ENCODE measurements around the gene VWC2L. TPM values are rescaled to one million over a fixed set of nuclear protein-coding genes. Genes with fewer than 3 reads are reported as not detected.

Gene VWC2L
- total and polyA plus RNA-seq, 2 experiments from 2014 or later: not detected

DNA sequence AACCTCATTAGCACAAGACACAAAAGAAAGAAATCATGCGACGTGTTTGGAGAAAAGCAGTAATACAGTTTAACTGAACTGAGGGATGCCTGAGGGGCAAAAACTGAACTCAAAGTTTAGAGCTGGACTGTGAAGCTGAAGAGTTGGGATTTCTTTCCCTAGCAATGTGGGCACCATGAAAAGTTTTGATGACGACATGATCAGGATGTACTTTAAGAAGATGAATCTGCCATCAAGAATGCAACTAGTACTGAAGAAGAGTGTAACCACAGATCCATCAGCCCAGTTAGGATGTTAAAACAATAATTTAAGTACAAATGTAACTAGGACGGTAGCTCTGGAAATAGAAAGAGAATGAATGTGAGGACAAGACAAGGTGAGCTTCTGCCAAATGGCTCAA is 196.2 kb downstream of the VWC2L start:
- no peak overlapping the region for H3K4me2 ChIP-seq
- Mint-ChIP-seq H3K27me3 (ENCODE audit: insufficient read depth, low read depth, poor library complexity) (no peaks in the 10 kb centered on the region), H3K4me1 (peaks cover 19% of the 10 kb centered on the region)

DNA sequence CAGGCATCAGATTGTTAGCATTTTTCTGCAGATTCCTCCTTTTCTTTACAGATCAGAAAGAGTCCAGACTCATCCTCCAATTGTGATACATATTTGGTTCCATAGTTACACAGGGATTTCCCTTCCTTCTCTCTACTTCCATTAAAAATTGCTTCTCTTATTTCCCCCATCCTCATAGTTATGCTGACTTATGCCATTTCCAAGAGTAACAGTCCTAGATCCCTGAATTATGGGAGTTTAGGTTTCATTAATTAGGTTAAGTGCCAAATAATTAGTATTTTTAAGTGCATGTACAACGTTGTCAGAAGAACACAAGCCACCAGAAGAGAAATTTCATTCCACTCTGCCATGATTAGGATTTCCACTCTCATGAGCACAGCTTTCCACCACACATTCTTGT is 200.2 kb downstream of the VWC2L start:
- ATAC-seq: no peak
- peaks cover 19% of the 10 kb centered on the region for H3K4me1 Mint-ChIP-seq

More for the DNA sequence above, 196.2 kb downstream of the VWC2L start:
- Mint-ChIP-seq H3K9me3 (no peaks in the 10 kb centered on the region), H3K36me3 (ENCODE audit: low read depth) (no peaks in the 10 kb centered on the region), H3K4me3 (no peak overlapping the region), H3K27ac (no peak overlapping the region)
- peaks cover 7% of the 10 kb centered on the region; the same call in 1 of the 2 replicates for H3K4me1 ChIP-seq (ENCODE audit: insufficient read depth)
- no peaks in the 10 kb centered on the region for H3K36me3 ChIP-seq (ENCODE audit: insufficient read depth)
- H3F3A ChIP-seq (replicated peaks; ENCODE audit: low read depth): no peaks in the 10 kb centered on the region
- ATAC-seq (no peak), DNase-seq (ENCODE audit: low spot score) (no peak)
- H3K27me3 ChIP-seq (ENCODE audit: insufficient read depth): no peaks in the 10 kb centered on the region
- no peaks in the 10 kb centered on the region for H3K9me2 ChIP-seq (ENCODE audit: insufficient read depth)
- no peaks in the 10 kb centered on the region for H3K79me2 ChIP-seq (replicated peaks; ENCODE audit: insufficient read depth)
- H3K4me3 ChIP-seq: no peak overlapping the region
- no peak overlapping the region for H3K27ac ChIP-seq (ENCODE audit: low read depth)
- no peaks in the 10 kb centered on the region for H4K20me1 ChIP-seq (replicated peaks; ENCODE audit: insufficient read depth)
- no peak for TF ChIP-seq ZNF114 (CRISPR knock-in tag; IDR thresholded peaks at IDR 0.05)
- no peak overlapping the region for H2AFZ ChIP-seq

More for the DNA sequence above, 200.2 kb downstream of the VWC2L start:
- peaks cover 1% of the 10 kb centered on the region for H3K27me3 Mint-ChIP-seq (ENCODE audit: insufficient read depth, low read depth, poor library complexity)
- no peak overlapping the region for H3K4me3 Mint-ChIP-seq
- no peaks in the 10 kb centered on the region for H4K20me1 ChIP-seq (replicated peaks; ENCODE audit: insufficient read depth)
- no peaks in the 10 kb centered on the region for H3K36me3 ChIP-seq (ENCODE audit: insufficient read depth)
- no peak overlapping the region for H3K27ac Mint-ChIP-seq
- DNase-seq (ENCODE audit: low spot score): no peak
- TF ChIP-seq, protein P1, sequence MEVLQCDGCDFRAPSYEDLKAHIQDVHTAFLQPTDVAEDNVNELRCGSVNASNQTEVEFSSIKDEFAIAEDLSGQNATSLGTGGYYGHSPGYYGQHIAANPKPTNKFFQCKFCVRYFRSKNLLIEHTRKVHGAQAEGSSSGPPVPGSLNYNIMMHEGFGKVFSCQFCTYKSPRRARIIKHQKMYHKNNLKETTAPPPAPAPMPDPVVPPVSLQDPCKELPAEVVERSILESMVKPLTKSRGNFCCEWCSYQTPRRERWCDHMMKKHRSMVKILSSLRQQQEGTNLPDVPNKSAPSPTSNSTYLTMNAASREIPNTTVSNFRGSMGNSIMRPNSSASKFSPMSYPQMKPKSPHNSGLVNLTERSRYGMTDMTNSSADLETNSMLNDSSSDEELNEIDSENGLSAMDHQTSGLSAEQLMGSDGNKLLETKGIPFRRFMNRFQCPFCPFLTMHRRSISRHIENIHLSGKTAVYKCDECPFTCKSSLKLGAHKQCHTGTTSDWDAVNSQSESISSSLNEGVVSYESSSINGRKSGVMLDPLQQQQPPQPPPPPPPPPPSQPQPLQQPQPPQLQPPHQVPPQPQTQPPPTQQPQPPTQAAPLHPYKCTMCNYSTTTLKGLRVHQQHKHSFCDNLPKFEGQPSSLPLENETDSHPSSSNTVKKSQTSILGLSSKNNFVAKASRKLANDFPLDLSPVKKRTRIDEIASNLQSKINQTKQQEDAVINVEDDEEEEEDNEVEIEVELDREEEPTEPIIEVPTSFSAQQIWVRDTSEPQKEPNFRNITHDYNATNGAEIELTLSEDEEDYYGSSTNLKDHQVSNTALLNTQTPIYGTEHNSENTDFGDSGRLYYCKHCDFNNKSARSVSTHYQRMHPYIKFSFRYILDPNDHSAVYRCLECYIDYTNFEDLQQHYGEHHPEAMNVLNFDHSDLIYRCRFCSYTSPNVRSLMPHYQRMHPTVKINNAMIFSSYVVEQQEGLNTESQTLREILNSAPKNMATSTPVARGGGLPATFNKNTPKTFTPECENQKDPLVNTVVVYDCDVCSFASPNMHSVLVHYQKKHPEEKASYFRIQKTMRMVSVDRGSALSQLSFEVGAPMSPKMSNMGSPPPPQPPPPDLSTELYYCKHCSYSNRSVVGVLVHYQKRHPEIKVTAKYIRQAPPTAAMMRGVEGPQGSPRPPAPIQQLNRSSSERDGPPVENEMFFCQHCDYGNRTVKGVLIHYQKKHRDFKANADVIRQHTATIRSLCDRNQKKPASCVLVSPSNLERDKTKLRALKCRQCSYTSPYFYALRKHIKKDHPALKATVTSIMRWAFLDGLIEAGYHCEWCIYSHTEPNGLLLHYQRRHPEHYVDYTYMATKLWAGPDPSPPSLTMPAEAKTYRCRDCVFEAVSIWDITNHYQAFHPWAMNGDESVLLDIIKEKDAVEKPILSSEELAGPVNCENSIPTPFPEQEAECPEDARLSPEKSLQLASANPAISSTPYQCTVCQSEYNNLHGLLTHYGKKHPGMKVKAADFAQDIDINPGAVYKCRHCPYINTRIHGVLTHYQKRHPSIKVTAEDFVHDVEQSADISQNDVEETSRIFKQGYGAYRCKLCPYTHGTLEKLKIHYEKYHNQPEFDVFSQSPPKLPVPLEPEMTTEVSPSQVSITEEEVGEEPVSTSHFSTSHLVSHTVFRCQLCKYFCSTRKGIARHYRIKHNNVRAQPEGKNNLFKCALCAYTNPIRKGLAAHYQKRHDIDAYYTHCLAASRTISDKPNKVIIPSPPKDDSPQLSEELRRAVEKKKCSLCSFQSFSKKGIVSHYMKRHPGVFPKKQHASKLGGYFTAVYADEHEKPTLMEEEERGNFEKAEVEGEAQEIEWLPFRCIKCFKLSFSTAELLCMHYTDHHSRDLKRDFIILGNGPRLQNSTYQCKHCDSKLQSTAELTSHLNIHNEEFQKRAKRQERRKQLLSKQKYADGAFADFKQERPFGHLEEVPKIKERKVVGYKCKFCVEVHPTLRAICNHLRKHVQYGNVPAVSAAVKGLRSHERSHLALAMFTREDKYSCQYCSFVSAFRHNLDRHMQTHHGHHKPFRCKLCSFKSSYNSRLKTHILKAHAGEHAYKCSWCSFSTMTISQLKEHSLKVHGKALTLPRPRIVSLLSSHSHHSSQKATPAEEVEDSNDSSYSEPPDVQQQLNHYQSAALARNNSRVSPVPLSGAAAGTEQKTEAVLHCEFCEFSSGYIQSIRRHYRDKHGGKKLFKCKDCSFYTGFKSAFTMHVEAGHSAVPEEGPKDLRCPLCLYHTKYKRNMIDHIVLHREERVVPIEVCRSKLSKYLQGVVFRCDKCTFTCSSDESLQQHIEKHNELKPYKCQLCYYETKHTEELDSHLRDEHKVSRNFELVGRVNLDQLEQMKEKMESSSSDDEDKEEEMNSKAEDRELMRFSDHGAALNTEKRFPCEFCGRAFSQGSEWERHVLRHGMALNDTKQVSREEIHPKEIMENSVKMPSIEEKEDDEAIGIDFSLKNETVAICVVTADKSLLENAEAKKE (CRISPR knock-in tag; IDR thresholded peaks at IDR 0.05): no peak
- no peak overlapping the region for H2AFZ ChIP-seq
- peaks cover 7% of the 10 kb centered on the region; the same call in 1 of the 2 replicates for H3K4me1 ChIP-seq (ENCODE audit: insufficient read depth)
- no peak overlapping the region for H3K4me2 ChIP-seq
- H3F3A ChIP-seq (replicated peaks; ENCODE audit: low read depth): no peaks in the 10 kb centered on the region
- no peak overlapping the region for H3K4me3 ChIP-seq
- H3K27ac ChIP-seq (ENCODE audit: low read depth): no peak overlapping the region
- H3K79me2 ChIP-seq (replicated peaks; ENCODE audit: insufficient read depth): no peaks in the 10 kb centered on the region
- H3K9me3 Mint-ChIP-seq: no peaks in the 10 kb centered on the region
- H3K9me2 ChIP-seq (ENCODE audit: insufficient read depth): no peaks in the 10 kb centered on the region
- H3K27me3 ChIP-seq (ENCODE audit: insufficient read depth): no peaks in the 10 kb centered on the region
- no peaks in the 10 kb centered on the region for H3K36me3 Mint-ChIP-seq (ENCODE audit: low read depth)

Data from GM23338 (cell line).